Astrocyte (in vitro differentiated cells and primary cell): Measurements from ENCODE around the gene FGD2.

Experiments
- EZH2 ChIP-seq: IDR thresholded peaks from 2 replicates; pipeline ENCODE4 v1.6.1; 2012; ENCODE audit warnings: mild to moderate bottlenecking, low read length, inconsistent platforms; ENCODE audit not compliant: insufficient read depth
- TF ChIP-seq, protein P1 (sequence below): IDR thresholded peaks from 2 replicates; pipeline ENCODE4 v1.5.1; 2011; ENCODE audit warnings: low read depth, mild to moderate bottlenecking, inconsistent platforms, low read length, moderate library complexity; ENCODE audit not compliant: insufficient read depth

DNA sequence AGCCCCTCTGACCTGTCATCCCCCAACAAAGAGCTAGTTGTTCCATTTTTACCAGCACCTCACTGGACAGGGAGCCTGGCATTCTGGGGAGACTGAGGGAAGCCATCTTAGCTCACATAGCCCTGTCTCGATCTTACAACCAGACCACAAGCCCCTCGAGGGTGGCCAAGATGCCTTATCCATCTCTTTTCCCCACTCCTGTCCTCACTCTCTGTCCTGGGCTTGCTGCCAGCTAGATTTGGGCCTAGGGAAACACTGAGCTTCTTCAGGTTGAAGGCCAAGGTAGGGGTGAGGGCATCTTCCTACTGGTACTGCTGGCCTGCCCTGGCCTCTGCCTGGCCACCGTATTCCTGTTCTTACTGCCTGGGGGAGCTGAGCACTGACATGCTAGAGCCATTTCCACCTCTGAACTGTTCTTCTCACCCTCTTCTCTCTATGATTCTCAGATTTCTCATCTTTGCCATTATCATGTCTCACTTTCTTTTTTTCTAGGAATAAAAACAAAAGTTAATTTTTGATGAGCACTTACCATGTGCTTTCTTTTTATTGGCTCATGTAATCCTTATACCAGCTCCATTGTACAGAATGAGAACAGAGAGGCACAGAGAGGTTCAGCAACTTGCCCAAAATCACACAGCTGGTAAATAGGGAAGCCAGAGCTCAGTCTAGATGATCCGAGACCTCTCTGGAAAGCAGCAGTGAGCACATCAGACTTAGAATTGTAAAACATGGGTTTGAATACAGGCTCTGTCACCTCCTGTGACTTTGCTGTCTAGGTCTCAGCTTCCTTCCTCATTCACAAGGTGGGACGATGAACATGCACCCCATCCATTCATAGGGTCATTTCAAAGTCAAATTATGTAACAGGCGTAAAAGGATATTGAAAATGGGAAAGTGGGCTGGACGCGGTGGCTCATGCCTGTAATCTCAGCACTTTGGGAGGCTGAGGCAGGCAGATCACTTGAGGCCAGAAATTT is 28.7 kb downstream of the FGD2 start:
- TF ChIP-seq, protein P1, sequence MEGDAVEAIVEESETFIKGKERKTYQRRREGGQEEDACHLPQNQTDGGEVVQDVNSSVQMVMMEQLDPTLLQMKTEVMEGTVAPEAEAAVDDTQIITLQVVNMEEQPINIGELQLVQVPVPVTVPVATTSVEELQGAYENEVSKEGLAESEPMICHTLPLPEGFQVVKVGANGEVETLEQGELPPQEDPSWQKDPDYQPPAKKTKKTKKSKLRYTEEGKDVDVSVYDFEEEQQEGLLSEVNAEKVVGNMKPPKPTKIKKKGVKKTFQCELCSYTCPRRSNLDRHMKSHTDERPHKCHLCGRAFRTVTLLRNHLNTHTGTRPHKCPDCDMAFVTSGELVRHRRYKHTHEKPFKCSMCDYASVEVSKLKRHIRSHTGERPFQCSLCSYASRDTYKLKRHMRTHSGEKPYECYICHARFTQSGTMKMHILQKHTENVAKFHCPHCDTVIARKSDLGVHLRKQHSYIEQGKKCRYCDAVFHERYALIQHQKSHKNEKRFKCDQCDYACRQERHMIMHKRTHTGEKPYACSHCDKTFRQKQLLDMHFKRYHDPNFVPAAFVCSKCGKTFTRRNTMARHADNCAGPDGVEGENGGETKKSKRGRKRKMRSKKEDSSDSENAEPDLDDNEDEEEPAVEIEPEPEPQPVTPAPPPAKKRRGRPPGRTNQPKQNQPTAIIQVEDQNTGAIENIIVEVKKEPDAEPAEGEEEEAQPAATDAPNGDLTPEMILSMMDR: no peak
- no peak for TF ChIP-seq EZH2
